Panc1 (cell line): ENCODE results near the gene DLGAP5. TPM values are rescaled to one million over a fixed set of nuclear protein-coding genes. Genes with fewer than 3 reads are reported as not detected.

ENCODE experiments used
- ATAC-seq: fragments of 200-7000 bp; cut with Tn5 transposase; 2 replicates; pipeline ENCODE4 v1.9.1; 2020; ENCODE audit warnings: mild to moderate bottlenecking, moderate library complexity
- BruUV-seq: library from RNA; stranded (reverse); fragments of 400-500 nt; replicated peaks from 2 replicates; lab custom pipeline; 2021; lab: Mats Ljungman, UMichigan
- CTCF ChIA-PET: fragments of 300-600 bp; sonication (Branson Sonifier 250); formaldehyde crosslinking; loops from one replicate; lab custom pipeline; 2022; ENCODE audit warnings: antibody characterized with exemption; lab: Charles Lee
- POLR2A ChIA-PET: fragments of 300-600 bp; sonication (Branson Sonifier 250); formaldehyde crosslinking; loops from one replicate; lab custom pipeline; 2022; ENCODE audit warnings: antibody characterized with exemption; lab: Charles Lee
- DNase-seq: peaks from one replicate; pipeline ENCODE4 v3.0.0-alpha.2; 2010; ENCODE audit warnings: low read depth, low spot score
- H3K27ac ChIP-seq: 2 replicates; pipeline ENCODE4 v1.5.1; 2011; ENCODE audit warnings: mild to moderate bottlenecking, low read length, inconsistent platforms
- H3K27me3 ChIP-seq: fragments of 200-500 bp; sonication (Bioruptor generic); 2 replicates; pipeline ENCODE4 v1.6.0; 2014; ENCODE audit warnings: low read length, inconsistent platforms; ENCODE audit not compliant: control insufficient read depth, insufficient read depth
- H3K36me3 ChIP-seq: fragments of 200-500 bp; sonication (Bioruptor generic); 2 replicates; pipeline ENCODE4 v1.5.1; 2014; ENCODE audit warnings: inconsistent platforms, mild to moderate bottlenecking, low read length, moderate library complexity; ENCODE audit not compliant: control insufficient read depth, insufficient read depth
- H3K4me1 ChIP-seq: 2 replicates; pipeline ENCODE4 v1.5.1; 2011; ENCODE audit warnings: inconsistent platforms, mild to moderate bottlenecking, low read length, moderate library complexity; ENCODE audit not compliant: control insufficient read depth, insufficient read depth
- H3K4me3 ChIP-seq, 2 experiments: 2 replicates each; pipeline ENCODE4 v1.5.1; 2011 to 2012; ENCODE audit warnings: low read depth in 2 of 2, low read length in 2 of 2, mild to moderate bottlenecking in 2 of 2, inconsistent platforms in 1 of 2, moderate library complexity in 1 of 2
- H3K9me3 ChIP-seq: fragments of 200-500 bp; sonication (Bioruptor generic); 2 replicates; pipeline ENCODE4 v1.5.1; 2014; ENCODE audit warnings: low read depth, mild to moderate bottlenecking, inconsistent platforms, low read length, moderate library complexity; ENCODE audit not compliant: control insufficient read depth, insufficient read depth
- POLR2AphosphoS5 ChIP-seq: IDR thresholded peaks from 2 replicates; pipeline ENCODE4 v1.6.1; 2012; ENCODE audit warnings: mild to moderate bottlenecking, low read depth, low read length, moderate library complexity
- SIN3A ChIP-seq: IDR thresholded peaks from 2 replicates; pipeline ENCODE4 v1.6.1; 2012; ENCODE audit warnings: low read depth, mild to moderate bottlenecking, low read length, moderate library complexity, borderline replicate concordance; ENCODE audit not compliant: insufficient read depth
- TCF7L2 ChIP-seq: IDR thresholded peaks from 2 replicates; pipeline ENCODE4 v1.6.1; 2011; ENCODE audit warnings: mild to moderate bottlenecking, low read depth, low read length, inconsistent platforms
- in situ Hi-C: cut with HindIII; loops from 2 replicates; pipeline ENCODE4 v1.10.0; 2016; ENCODE audit warnings: low sequenced_read_pairs, low pct_unique_long_range_greater_than_20kb
- intact Hi-C: fragments of 100-400 bp; cut with micrococcal nuclease; formaldehyde crosslinking; loops from one replicate; pipeline ENCODE4 v1.10.0; 2022; ENCODE audit not compliant: unreplicated experiment
- total RNA-seq: library from RNA; stranded (reverse); gene quantifications from one replicate; pipeline ENCODE4 v1.2.1, GENCODE V29; 2021; ENCODE audit not compliant: unreplicated experiment
- TF ChIP-seq, protein P1 (sequence below), 2 experiments: IDR thresholded peaks; 2 replicates each; pipeline ENCODE4 v1.6.1; 2011 to 2012; ENCODE audit warnings: low read depth in 2 of 2, control low read depth in 1 of 2, low read length in 1 of 2, mild to moderate bottlenecking in 1 of 2, moderate library complexity in 1 of 2; ENCODE audit not compliant: insufficient read depth in 1 of 2
- TF ChIP-seq, protein P2 (sequence below): fragments of 450-650 bp; IDR thresholded peaks from 2 replicates; pipeline ENCODE4 v1.5.1; 2017; ENCODE audit warnings: mild to moderate bottlenecking

The DLGAP5 gene
- total RNA-seq, 1 experiment from 2014 or later = 48.7 TPM

GRCh38 chr14:55180434-55180833 lies 11.0 kb downstream of the DLGAP5 start:
- Histone ChIP-seq H3K27ac (no peak overlapping the region), H3K4me1 (no peaks in the 10 kb centered on the region), H3K4me3 (no peak overlapping the region), H3K27me3 (no peaks in the 10 kb centered on the region), H3K9me3 (no peaks in the 10 kb centered on the region), H3K36me3 (peaks cover 35% of the 10 kb centered on the region; the same call in 1 of the 2 replicates)
- DNase-seq (no peak), ATAC-seq (no peak)
- TF ChIP-seq POLR2AphosphoS5 (no peak), TCF7L2 (no peak), SIN3A (no peak)
- TF ChIP-seq, protein P1, sequence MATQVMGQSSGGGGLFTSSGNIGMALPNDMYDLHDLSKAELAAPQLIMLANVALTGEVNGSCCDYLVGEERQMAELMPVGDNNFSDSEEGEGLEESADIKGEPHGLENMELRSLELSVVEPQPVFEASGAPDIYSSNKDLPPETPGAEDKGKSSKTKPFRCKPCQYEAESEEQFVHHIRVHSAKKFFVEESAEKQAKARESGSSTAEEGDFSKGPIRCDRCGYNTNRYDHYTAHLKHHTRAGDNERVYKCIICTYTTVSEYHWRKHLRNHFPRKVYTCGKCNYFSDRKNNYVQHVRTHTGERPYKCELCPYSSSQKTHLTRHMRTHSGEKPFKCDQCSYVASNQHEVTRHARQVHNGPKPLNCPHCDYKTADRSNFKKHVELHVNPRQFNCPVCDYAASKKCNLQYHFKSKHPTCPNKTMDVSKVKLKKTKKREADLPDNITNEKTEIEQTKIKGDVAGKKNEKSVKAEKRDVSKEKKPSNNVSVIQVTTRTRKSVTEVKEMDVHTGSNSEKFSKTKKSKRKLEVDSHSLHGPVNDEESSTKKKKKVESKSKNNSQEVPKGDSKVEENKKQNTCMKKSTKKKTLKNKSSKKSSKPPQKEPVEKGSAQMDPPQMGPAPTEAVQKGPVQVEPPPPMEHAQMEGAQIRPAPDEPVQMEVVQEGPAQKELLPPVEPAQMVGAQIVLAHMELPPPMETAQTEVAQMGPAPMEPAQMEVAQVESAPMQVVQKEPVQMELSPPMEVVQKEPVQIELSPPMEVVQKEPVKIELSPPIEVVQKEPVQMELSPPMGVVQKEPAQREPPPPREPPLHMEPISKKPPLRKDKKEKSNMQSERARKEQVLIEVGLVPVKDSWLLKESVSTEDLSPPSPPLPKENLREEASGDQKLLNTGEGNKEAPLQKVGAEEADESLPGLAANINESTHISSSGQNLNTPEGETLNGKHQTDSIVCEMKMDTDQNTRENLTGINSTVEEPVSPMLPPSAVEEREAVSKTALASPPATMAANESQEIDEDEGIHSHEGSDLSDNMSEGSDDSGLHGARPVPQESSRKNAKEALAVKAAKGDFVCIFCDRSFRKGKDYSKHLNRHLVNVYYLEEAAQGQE (IDR thresholded peaks at IDR 0.05; ENCODE audit: insufficient read depth in 1 of 2, low read depth in 2 of 2, low read length in 1 of 2) = no peak
- TF ChIP-seq, protein P2, sequence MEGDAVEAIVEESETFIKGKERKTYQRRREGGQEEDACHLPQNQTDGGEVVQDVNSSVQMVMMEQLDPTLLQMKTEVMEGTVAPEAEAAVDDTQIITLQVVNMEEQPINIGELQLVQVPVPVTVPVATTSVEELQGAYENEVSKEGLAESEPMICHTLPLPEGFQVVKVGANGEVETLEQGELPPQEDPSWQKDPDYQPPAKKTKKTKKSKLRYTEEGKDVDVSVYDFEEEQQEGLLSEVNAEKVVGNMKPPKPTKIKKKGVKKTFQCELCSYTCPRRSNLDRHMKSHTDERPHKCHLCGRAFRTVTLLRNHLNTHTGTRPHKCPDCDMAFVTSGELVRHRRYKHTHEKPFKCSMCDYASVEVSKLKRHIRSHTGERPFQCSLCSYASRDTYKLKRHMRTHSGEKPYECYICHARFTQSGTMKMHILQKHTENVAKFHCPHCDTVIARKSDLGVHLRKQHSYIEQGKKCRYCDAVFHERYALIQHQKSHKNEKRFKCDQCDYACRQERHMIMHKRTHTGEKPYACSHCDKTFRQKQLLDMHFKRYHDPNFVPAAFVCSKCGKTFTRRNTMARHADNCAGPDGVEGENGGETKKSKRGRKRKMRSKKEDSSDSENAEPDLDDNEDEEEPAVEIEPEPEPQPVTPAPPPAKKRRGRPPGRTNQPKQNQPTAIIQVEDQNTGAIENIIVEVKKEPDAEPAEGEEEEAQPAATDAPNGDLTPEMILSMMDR = no peak
- no TSS peak for BruUV-seq
- ChIA-PET POLR2A (interaction anchor here (0.6 kb wide), 1 partner anchor 24 kb away, joined by 5 read pairs; no protein-coding TSS in a partner anchor), CTCF (no interaction called here)
- intact Hi-C loops = no loop called here
- in situ Hi-C loops = no loop called here

DNA sequence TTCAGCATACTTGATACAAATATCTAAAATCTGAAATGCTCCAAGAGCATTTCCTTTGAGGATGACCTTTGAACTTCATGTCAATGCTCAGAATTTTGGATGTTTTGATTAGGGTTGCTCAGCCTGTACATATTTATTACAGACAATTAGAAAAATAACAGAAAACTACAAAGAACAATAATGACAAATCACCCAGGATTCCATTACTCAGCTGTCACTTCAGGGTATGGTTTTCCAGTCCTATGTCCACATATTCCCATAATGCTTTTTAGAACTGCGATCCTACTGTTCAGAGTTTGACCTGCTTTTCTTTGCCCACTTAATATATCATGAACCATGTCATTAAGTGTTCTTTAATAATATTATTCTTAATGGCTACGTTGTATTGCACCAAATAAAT lies 11.4 kb downstream of the DLGAP5 start:
- in situ Hi-C loops = no loop called here
- no peak for DNase-seq
- no peak for TF ChIP-seq POLR2AphosphoS5
- TF ChIP-seq, protein P1 (IDR thresholded peaks at IDR 0.05; ENCODE audit: insufficient read depth in 1 of 2, low read depth in 2 of 2, low read length in 1 of 2) = no peak
- BruUV-seq = no TSS peak
- CTCF ChIA-PET = no interaction called here
- Histone ChIP-seq H3K27ac (no peak overlapping the region), H3K36me3 (peaks cover 37% of the 10 kb centered on the region; the same call in 1 of the 2 replicates), H3K9me3 (no peaks in the 10 kb centered on the region), H3K4me1 (no peaks in the 10 kb centered on the region), H3K27me3 (no peaks in the 10 kb centered on the region), H3K4me3 (no peak overlapping the region)
- POLR2A ChIA-PET = no interaction called here
- intact Hi-C loops = no loop called here
- ATAC-seq = no peak
